GM18867 (cell line): ENCODE data around the gene YTHDC1.

Experiments
- ATAC-seq: cut with Tn5 transposase; IDR thresholded peaks from one replicate; pipeline ENCODE4 v1.9.1; 2021; ENCODE audit warnings: mild to moderate bottlenecking, moderate library complexity; ENCODE audit not compliant: unreplicated experiment

Gene YTHDC1

GRCh38 chr4:68359508-68359907 lies 9.6 kb upstream of the YTHDC1 start:
- ATAC-seq: peak; percentile 92

GRCh38 chr4:68358988-68359387 lies 9.1 kb upstream of the YTHDC1 start:
- peak; percentile 19 for ATAC-seq

DNA sequence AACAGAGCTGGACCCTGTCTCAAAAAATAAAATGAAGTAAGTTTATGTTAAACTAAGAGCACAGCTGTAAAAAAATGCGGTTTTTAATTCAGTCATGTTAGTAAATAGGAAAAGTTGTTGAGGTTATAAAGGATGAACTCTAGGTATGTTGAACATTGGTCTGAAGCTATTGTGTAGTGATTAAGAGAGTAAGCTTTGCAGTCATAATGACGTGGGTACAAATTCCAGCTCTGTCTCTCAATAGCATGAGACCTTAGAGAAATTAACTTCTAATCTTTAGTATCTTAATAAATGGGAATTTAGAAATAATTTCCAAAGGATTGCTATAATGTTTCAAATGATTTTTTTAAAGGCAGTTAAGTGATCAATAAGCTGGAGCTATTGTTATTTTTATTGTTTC lies 2.9 kb upstream of the YTHDC1 start:
- ATAC-seq: no peak

GRCh38 chr4:68349279-68349648 lies 626 bp downstream of the YTHDC1 start:
- ATAC-seq: peak; percentile 15

- ATAC-seq: no peak
Measured at GRCh38 chr4:68348577-68348976, 1.3 kb downstream of the YTHDC1 start.

DNA sequence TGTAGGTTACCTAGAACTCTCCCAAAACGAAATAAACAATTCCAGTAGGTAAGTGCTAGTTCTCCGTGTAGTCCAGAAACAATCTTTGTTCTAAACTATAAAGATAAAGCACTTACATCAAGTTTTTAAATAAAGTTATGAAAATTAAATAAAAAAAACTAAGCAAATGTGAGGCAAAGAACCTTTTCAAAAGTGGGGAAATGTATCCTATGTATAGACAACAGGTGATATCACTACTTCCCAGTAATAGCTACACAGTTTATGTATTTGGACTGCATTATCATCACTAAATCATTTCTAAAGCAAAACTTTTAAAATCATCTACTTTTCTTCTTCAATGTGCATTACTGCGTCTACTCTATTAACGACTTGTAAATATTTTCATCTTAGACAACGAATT lies 2.0 kb downstream of the YTHDC1 start:
- no peak for ATAC-seq

DNA sequence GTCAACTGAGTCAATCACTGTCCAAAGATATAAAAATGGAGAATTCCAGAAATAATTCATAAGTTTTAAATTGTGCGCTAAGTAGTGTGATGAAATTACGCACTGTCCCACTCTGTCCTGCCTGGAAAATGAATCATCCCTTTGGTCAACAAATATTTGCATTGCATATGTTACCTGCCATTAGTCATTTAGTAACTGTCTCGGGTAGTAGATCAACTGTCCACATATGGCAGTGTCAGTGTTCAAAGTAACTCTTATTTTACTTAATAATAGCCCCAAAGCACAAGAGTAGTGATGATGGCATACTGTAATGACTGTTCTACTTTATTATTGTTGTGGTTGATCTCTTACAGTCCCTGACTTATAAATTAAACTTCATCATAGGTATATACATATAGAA lies 3.4 kb downstream of the YTHDC1 start:
- no peak for ATAC-seq

DNA sequence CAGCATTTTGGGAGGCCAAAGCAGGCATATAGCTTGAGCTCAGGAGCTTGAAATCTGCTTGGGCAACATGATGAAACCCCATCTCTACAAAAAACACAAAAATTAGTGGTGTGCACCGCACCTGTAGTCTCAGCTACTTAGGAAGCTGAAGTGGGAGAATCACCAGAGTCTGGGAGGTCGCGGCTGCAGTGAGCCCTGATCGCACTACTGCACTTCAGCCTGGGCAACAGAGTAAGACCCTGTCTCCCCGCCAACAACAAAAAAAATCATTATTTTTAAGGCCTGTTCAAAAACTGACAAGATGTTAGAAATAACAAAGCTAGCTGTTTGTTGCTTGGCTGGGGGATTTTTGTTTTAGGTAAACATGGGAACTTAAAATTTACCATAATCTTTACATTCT lies 5.1 kb downstream of the YTHDC1 start:
- no peak for ATAC-seq

DNA sequence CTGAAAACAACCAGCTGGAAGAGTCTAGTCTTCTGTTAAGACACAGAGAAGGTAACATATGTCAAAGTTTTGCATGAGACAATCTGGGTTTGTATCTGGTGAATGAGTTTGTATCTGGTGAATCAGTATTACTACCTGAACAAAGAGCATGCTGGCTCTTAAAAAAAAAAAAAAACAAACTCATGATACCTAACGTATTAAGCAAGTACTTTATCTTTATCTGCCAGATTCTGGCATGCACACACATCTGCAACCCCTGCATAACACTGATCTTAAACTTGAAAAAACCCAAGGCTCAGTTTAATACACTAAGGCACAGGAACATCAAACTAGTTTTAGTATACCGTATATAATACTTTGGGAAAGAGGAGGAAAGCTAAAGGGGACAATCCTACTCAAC lies 5.8 kb downstream of the YTHDC1 start:
- ATAC-seq: no peak

GRCh38 chr4:68342134-68342533 lies 7.8 kb downstream of the YTHDC1 start:
- no peak for ATAC-seq

- ATAC-seq: no peak
Measured at GRCh38 chr4:68338625-68339024, 11.3 kb downstream of the YTHDC1 start.

GRCh38 chr4:68337522-68337921 lies 12.4 kb downstream of the YTHDC1 start:
- ATAC-seq: no peak

DNA sequence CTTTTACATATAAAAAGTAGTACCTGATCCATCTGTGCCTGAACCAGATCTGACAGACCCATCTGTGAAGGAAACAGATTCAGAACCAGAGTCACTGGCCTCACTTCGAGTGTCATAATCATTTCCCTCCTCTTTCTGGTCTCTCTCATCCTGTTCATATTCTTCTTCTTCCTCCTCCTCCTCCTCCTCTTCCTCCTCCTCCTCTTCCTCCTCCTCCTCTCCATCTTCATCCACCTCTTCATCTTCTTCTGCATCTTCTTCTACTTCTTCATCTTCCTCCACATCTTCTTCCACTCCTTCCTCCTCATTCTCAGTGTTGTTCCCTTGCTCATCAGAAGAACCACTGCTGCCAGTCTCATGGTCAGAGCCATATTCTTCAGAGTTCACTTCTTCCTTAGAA lies 12.9 kb downstream of the YTHDC1 start:
- ATAC-seq: no peak

GRCh38 chr4:68336530-68336929 lies 13.4 kb downstream of the YTHDC1 start:
- ATAC-seq: no peak

- ATAC-seq: no peak
Measured at GRCh38 chr4:68326141-68326540, 23.7 kb downstream of the YTHDC1 start.

- ATAC-seq: no peak
Measured at GRCh38 chr4:68324519-68325262, 25.2 kb downstream of the YTHDC1 start.

- no peak for ATAC-seq
Measured at GRCh38 chr4:68319040-68319439, 30.9 kb downstream of the YTHDC1 start.

GRCh38 chr4:68316193-68316969 lies 33.5 kb downstream of the YTHDC1 start:
- no peak for ATAC-seq

DNA sequence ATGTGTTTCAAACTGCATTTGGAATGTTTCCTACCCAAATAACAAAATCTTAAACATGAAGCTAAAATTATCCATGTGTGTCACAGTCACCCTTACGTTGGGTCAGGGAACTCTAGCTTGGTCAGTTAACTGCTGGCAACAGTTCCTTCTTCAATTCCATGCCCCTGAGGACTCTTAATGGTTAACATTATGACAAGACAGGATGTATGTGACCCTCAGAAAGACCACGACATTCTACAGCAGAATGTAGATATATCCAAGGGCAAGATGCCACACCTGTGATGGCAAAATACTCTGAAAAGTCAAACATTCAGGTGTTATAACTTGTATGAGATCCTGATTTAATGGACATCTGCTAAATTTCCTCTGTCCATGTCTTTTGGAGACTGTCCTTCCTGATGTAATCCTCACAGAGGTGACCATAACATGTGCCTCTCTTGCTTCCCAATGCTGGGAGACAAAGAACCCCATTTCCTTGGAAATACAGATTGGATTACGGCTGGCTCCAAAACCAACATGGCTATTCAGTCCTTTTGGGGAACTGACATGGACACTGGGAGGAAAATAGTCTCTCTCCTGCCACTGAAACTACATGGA lies 39.1 kb downstream of the YTHDC1 start:
- ATAC-seq: no peak

DNA sequence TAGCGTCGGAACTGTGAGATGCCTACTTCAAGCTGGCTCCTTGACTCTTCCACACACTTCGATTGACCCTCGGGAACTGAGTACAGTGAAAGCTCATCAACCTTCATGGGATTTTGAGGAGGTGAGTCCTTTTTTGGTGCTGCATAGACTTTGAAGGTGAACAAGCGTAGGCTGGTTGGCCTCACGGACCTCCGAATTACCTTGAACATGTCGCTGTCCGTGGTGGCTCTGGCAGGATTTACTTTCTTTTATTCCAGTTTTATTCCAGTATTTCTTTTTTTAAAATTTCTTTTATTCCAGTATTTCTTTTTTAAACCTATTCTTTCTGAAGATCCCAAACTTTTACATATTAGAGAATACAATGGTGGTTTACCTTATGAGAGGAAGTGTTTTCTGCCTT lies 45.2 kb downstream of the YTHDC1 start:
- no peak for ATAC-seq

GRCh38 chr4:68299492-68300457 lies 50.1 kb downstream of the YTHDC1 start:
- no peak for ATAC-seq
